HepG2 (cell line): ENCODE results near the gene STK39. TPM values are rescaled to one million over a fixed set of nuclear protein-coding genes. Genes with fewer than 3 reads are reported as not detected.

Experiments used
- ATF7 ChIP-seq, 2 experiments: fragments of 450-650 bp in 1 of 2; sonication (generic) in 1 of 2; formaldehyde crosslinking in 1 of 2; IDR thresholded peaks; 2 replicates each; pipeline versions ENCODE4 v1.4.0 to v1.6.1; 2016 to 2020; ENCODE audit warnings: antibody characterized with exemption in 1 of 2, mild to moderate bottlenecking in 1 of 2, missing genetic modification reagents in 1 of 2
- CEBPB ChIP-seq: IDR thresholded peaks from 2 replicates; pipeline ENCODE4 v1.6.1; 2011; ENCODE audit warnings: low read depth, low read length, improper control_type of control experiment, borderline replicate concordance
- EP300 ChIP-seq, 3 experiments: sonication (generic) in 1 of 3; formaldehyde crosslinking in 1 of 3; IDR thresholded peaks; 2 replicates each; pipeline versions ENCODE4 v1.5.1 to v1.6.1; 2011 to 2020; ENCODE audit warnings: low read depth in 2 of 3, low read length in 2 of 3, borderline replicate concordance in 1 of 3, improper control_type of control experiment in 1 of 3, mild to moderate bottlenecking in 1 of 3, missing genetic modification reagents in 1 of 3, moderate library complexity in 1 of 3
- FOXP1 ChIP-seq, 2 experiments: fragments of 450-650 bp in 1 of 2; IDR thresholded peaks; 2 replicates each; pipeline ENCODE4 v1.6.1; 2017 to 2018; ENCODE audit warnings: antibody characterized with exemption in 1 of 2
- HDAC2 ChIP-seq: sonication (generic); formaldehyde crosslinking; IDR thresholded peaks from 2 replicates; pipeline ENCODE4 v1.4.0; 2020; ENCODE audit warnings: missing genetic modification reagents
- HMG20A ChIP-seq: IDR thresholded peaks from 2 replicates; pipeline ENCODE4 v1.6.1; 2016; ENCODE audit warnings: borderline replicate concordance
- HNF4G ChIP-seq, 2 experiments: sonication (generic) in 1 of 2; formaldehyde crosslinking in 1 of 2; IDR thresholded peaks; 2 replicates each; pipeline versions ENCODE4 v1.4.0 to v1.6.1; 2011 to 2020; ENCODE audit warnings: borderline replicate concordance in 2 of 2, low read depth in 2 of 2, mild to moderate bottlenecking in 2 of 2, low read length in 1 of 2, missing genetic modification reagents in 1 of 2, moderate library complexity in 1 of 2
- JARID2 ChIP-seq: sonication (generic); formaldehyde crosslinking; IDR thresholded peaks from 2 replicates; pipeline ENCODE4 v1.8.1; 2023; ENCODE audit warnings: missing genetic modification reagents, inconsistent platforms; ENCODE audit not compliant: insufficient replicate concordance
- NCOA5 ChIP-seq: sonication (generic); formaldehyde crosslinking; IDR thresholded peaks from 2 replicates; pipeline ENCODE4 v1.4.0; 2020; ENCODE audit warnings: missing genetic modification reagents
- PRPF4 ChIP-seq: fragments of 200-400 bp; formaldehyde crosslinking; IDR thresholded peaks from 2 replicates; pipeline ENCODE4 v1.6.1; 2016; ENCODE audit warnings: low read length, low read depth; ENCODE audit not compliant: poor library complexity, severe bottlenecking
- WIZ ChIP-seq: sonication (generic); formaldehyde crosslinking; IDR thresholded peaks from 2 replicates; pipeline ENCODE4 v1.5.1; 2020; ENCODE audit warnings: mild to moderate bottlenecking, missing genetic modification reagents
- ZMYM3 ChIP-seq: sonication (generic); formaldehyde crosslinking; IDR thresholded peaks from 2 replicates; pipeline ENCODE4 v1.5.1; 2020; ENCODE audit warnings: mild to moderate bottlenecking, missing genetic modification reagents
- ZMYM4 ChIP-seq: sonication (generic); formaldehyde crosslinking; IDR thresholded peaks from 2 replicates; pipeline ENCODE4 v1.8.1; 2023; ENCODE audit warnings: mild to moderate bottlenecking, missing genetic modification reagents
- ZNF24 ChIP-seq: fragments of 450-650 bp; IDR thresholded peaks from 2 replicates; pipeline ENCODE4 v1.6.1; 2017; ENCODE audit warnings: antibody characterized with exemption, mild to moderate bottlenecking
- ZNF652 ChIP-seq: IDR thresholded peaks from 2 replicates; pipeline ENCODE4 v1.6.1; 2016; ENCODE audit warnings: low read depth, borderline replicate concordance
- polyA plus RNA-seq, 8 experiments: library from polyadenylated mRNA; depleted of rRNA in 3 of 8; stranded (reverse) in 7 of 8; unstranded in 1 of 8; fragments of >200 nt; fragmentation: Illumina TruSeq in 4 of 8; extraction: Trizol in 4 of 8; gene quantifications; 2 replicates each; pipeline versions ENCODE4 v1.2.1 to v1.2.3, GENCODE V29; 2011 to 2016; ENCODE audit warnings: low read depth in 4 of 8, missing spikeins in 1 of 8, mixed read lengths in 1 of 8; ENCODE audit not compliant: insufficient read depth in 1 of 8
- total RNA-seq, 5 experiments: library from RNA; depleted of rRNA; stranded (reverse); fragments of >200 nt; fragmentation: Illumina TruSeq; extraction: Trizol; gene quantifications; 2 replicates each; pipeline ENCODE4 v1.2.3, GENCODE V29; 2016; ENCODE audit warnings: low read depth in 1 of 5
- TF ChIP-seq, protein P1 (sequence below), 2 experiments: sonication (generic) in 1 of 2; formaldehyde crosslinking in 1 of 2; IDR thresholded peaks; 2 replicates each; pipeline versions ENCODE4 v1.4.0 to v1.6.1; 2016 to 2020; ENCODE audit warnings: borderline replicate concordance in 1 of 2, low read depth in 1 of 2, mild to moderate bottlenecking in 1 of 2, missing genetic modification reagents in 1 of 2
- TF ChIP-seq, protein P2 (sequence below): sonication (generic); formaldehyde crosslinking; IDR thresholded peaks from 2 replicates; pipeline ENCODE4 v1.5.0; 2020; ENCODE audit warnings: missing genetic modification reagents

STK39 gene
- total and polyA plus RNA-seq, 2 of the 13 experiments (the other 11 are each of a cell fraction or from before 2014, with no cell fraction given): 27.3 to 38.4 TPM

DNA sequence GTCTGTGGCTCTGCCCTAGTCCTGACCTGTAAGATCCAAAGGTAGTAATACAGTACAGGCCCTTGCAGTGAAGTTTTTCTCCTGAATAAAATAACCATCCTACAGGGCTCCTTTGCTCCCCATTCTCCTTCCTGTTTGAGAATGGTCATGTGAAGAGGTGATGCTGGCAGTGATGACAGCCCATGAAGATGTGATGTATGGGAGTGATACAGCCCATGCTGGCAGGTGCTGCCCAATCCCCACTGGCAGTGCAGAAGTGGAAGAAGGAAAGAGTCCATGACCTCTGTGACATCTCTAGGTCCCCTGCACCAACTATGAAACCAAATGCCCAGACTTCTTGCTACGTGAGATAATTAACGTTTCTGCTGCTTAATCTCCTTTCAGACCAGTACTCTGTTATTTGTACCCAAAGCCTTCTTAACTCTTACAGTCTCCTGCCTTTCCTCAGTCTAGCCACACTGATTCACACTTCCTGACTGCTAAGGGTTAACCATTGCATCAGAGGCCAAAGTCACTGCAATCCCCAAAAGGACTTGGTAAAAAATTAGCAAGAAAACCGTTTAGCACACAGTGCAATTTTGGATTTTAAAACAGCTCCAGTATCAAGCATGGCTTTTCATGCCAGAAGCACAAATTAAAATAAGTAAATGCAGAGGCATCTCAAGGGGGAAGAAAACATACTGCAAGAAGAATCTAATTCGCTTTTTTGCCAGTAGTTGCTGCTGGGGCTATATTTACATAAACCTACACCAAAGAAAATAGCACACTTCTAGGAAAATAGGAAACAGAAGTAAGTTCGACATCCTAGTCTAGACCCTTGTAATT, 98.0 kb downstream of the STK39 start (continued):
- TF ChIP-seq FOXP1 (IDR thresholded peaks at IDR 0.05): no peak
- TF ChIP-seq FOXP1 (CRISPR knock-in tag; IDR thresholded peaks at IDR 0.05): 0 out of 2 replicates have a peak, but pooled peaks have one; percentile 9
- no peak for TF ChIP-seq PRPF4
- TF ChIP-seq ZNF24: 0 out of 2 replicates have a peak, but pooled peaks have one; percentile 16
- TF ChIP-seq, protein P1, sequence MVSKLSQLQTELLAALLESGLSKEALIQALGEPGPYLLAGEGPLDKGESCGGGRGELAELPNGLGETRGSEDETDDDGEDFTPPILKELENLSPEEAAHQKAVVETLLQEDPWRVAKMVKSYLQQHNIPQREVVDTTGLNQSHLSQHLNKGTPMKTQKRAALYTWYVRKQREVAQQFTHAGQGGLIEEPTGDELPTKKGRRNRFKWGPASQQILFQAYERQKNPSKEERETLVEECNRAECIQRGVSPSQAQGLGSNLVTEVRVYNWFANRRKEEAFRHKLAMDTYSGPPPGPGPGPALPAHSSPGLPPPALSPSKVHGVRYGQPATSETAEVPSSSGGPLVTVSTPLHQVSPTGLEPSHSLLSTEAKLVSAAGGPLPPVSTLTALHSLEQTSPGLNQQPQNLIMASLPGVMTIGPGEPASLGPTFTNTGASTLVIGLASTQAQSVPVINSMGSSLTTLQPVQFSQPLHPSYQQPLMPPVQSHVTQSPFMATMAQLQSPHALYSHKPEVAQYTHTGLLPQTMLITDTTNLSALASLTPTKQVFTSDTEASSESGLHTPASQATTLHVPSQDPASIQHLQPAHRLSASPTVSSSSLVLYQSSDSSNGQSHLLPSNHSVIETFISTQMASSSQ (IDR thresholded peaks at IDR 0.05; ENCODE audit: low read depth): peak; percentile 53; the same call in 1 of the 2 replicates
- TF ChIP-seq, protein P1 (CRISPR knock-in tag; IDR thresholded peaks at IDR 0.05; ENCODE audit: borderline replicate concordance): no peak; the same call in 1 of the 2 replicates
- TF ChIP-seq HNF4G (IDR thresholded peaks at IDR 0.05; ENCODE audit: borderline replicate concordance, low read depth, low read length): peak; percentile 78
- TF ChIP-seq HNF4G (CRISPR knock-in tag; IDR thresholded peaks at IDR 0.05; ENCODE audit: borderline replicate concordance, low read depth): no peak
- peak; percentile 74; the same call in 1 of the 2 replicates for TF ChIP-seq ZMYM4
- TF ChIP-seq, protein P2, sequence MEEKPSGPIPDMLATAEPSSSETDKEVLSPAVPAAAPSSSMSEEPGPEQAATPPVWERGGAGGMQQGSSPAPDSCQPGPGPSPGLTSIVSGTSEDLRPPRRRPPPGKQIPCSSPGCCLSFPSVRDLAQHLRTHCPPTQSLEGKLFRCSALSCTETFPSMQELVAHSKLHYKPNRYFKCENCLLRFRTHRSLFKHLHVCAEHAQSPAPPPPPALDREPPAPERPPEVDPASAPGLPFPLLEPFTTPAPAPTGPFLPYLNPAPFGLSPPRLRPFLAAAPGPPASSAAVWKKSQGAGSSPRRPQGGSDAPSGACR: no peak
- no peak for TF ChIP-seq NCOA5
- TF ChIP-seq WIZ (CRISPR knock-in tag): 0 out of 2 replicates have a peak, but pooled peaks have one; percentile 31
- TF ChIP-seq JARID2: no peak
- TF ChIP-seq ZMYM3 (CRISPR knock-in tag): peak; percentile 63; the same call in 1 of the 2 replicates
- TF ChIP-seq HDAC2 (CRISPR knock-in tag): 0 out of 2 replicates have a peak, but pooled peaks have one; percentile 19
- peak; percentile 85; the same call in 1 of the 2 replicates for TF ChIP-seq CEBPB
- peak; percentile 13; the same call in 1 of the 2 replicates for TF ChIP-seq ATF7 (IDR thresholded peaks at IDR 0.05)
- no peak for TF ChIP-seq ATF7 (CRISPR knock-in tag; IDR thresholded peaks at IDR 0.05)
- TF ChIP-seq ZNF652 (CRISPR knock-in tag): peak; percentile 99
- TF ChIP-seq EP300 (IDR thresholded peaks at IDR 0.05; ENCODE audit: low read depth in 2 of 2, low read length in 2 of 2): peak in 1 of 2 experiments; percentile 44; a peak in 1 of 4 replicates
- no peak for TF ChIP-seq EP300 (CRISPR knock-in tag; IDR thresholded peaks at IDR 0.05; ENCODE audit: borderline replicate concordance)
- TF ChIP-seq HMG20A (CRISPR knock-in tag): peak; percentile 21; the same call in 1 of the 2 replicates
